Stimulated activated naive CD4-positive, alpha-beta T cell treated with Interleukin-2 at 50 U/mL for 16 hours (primary cell): ENCODE measurements around the gene OPRL1.

ENCODE experiments used
- DNase-seq: peaks from one replicate; lab custom pipeline; 2025; lab: John Stamatoyannopoulos, UW

OPRL1 gene

DNA sequence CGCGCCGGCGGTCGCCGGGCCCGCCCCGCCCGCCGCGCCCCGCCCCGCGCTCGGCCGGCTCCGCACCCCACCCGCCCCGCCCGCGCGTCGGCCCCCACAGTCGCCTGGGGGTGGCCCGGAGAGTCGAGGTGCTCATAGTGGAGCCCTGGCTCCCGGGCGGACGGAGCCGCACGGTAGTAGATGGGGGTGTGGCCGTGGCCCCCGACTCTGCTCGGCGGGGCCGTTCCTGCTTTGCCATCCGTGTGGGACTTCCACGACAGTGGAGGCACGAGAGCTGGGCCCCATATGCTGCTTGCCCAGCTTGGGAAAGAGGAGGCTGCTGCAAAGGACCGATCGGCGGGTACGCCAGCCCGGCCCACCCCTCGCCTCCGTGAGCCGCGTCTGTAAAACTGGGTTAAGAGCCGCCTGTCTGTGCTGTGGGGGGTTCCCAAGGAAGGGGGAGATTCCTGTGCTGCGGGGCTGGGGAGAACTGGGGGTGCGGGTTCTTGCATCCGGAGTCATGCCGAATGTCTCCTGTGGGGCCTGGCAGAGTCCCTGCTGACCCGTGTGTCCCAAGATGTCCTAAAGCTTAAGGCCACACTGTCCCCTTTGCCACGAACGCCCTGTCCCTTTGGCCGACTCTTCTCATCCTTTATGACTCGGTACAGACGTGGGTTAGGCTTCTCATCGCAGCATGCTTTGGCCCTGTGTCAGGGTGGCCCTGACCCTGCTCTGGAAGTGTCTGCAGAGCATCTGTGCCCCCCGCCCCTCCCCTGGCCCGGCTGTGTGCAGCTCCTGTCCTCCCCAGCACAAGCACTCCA, at the start of gene OPRL1:
Gene OPRL1, plus strand, starts transcription at position 70 of the 800 bp plus-strand sequence. CDS start 12,639 bp downstream, outside the sequence.
- peak; percentile 50 for DNase-seq

DNA sequence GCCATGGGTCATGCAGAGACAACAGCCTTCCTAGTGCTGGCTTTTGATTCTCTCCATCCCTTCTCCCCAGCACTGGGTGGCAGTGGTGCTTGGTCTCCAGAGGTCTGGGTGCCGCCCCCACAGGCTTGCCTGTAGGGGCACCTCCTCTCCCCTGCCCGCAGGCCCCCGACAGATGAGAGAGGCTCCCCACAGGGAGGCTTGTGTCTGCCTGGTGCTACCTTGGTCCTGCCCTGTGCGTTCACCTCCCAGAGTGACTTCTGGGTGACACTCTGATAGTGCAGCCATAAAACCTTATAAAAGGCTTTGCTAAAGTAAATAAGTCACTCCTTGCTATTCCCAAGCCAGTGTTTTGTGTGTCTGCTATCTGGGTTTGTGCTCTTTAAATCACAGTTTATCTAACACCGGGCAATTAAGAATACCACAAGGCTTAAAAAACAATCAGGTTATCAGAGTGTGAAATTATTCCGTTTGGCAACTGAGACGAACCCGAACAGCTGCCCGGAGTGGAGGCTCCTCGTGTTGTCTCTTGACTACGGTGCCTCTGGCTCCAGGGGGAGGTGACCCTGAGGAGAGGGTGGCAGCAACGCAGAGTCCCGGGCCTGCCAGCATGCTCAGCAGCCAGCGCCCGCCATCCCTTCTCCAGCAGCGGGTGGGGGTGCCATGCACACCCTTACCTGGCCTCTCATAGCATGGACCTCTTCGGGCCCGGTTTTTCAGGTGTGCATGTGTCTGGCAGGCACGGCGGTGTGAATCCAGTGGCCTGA, 49.3 kb upstream of the OPRL1 start:
- no peak for DNase-seq

DNA sequence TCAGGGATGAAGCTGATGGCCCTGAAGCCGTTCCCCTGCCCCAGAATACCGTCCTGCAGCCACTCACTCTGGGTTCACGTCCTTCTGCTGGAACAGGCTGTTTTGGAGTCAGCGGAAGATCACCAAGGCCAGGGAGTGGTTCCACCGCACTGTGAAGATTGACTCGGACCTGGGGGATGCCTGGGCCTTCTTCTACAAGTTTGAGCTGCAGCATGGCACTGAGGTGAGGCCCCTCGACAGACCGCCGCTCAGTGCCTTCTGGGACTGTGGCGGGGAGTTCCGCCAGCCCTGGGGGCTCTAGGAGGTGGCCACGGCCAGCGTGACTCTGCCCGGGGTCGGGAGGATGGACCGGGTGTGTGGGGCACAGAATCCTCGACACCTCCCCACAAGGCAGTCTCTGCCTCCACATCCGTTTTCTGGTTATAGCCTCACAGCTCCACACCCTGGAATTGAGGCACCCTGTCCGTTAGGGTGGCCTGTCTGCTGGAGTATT, 48.0 kb upstream of the OPRL1 start:
- no peak for DNase-seq

DNA sequence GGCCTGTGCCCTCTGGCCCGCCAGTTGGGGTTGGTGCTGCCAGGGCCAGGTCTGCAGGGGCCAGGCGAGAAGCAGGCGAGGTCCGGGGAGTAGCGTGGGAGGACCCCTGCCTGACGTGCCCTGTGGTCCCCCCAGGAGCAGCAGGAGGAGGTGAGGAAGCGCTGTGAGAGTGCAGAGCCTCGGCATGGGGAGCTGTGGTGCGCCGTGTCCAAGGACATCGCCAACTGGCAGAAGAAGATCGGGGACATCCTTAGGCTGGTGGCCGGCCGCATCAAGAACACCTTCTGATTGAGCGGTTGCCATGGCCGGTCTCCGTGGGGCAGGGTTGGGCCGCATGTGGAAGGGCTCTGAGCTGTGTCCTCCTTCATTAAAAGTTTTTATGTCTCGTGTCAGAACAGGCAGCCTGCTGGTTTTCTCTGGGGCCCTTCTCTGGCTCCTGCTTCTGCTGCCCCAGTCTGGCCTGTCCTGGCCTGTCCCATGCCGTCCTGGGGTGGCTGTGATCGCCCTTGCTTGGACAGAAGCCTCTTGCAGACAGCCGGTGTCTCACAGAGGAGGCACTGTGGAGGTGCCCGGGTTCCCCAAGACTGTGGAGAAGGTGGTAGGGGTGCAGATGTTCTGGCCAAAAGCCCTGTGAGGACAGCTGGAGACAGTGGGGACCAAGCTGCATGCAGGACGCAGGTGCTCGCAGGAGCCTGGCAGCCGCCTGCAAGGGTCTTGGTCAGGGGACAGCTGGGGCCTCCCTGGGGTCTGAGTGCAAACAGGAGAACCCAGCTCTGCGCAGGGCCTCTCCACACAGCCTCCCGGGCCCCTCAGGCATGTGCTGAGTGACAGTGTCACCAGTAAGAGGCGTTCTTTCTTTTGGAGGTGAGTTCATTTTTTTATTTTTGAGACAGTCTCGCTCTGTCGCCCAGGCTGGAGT, 46.9 kb upstream of the OPRL1 start:
- no peak for DNase-seq

DNA sequence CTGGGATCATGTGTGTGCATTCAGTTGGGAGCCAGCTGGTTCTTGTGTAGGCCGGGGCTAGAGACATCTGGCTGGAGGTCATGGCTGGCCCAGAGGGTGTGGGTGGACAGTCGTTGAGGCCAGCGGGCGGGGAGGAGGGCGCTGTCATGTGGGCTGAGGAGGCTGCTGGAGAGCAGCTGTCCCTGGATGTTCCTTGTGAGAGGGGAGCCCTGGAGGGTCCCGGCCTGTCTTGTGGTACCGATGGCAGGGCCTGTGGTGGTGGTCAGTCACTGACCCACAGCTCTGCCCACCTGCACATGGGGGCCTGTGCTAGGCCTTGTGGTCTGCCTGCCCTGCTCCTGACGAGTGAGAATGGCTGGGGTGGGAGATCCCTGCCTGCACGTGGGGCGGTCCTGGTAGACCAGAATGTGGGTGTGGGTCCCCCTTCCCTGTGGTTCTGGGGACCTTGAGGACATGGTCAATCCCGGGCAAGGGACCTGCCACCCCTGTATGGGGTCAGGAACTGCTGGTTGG, 45.8 kb upstream of the OPRL1 start:
- no peak for DNase-seq

DNA sequence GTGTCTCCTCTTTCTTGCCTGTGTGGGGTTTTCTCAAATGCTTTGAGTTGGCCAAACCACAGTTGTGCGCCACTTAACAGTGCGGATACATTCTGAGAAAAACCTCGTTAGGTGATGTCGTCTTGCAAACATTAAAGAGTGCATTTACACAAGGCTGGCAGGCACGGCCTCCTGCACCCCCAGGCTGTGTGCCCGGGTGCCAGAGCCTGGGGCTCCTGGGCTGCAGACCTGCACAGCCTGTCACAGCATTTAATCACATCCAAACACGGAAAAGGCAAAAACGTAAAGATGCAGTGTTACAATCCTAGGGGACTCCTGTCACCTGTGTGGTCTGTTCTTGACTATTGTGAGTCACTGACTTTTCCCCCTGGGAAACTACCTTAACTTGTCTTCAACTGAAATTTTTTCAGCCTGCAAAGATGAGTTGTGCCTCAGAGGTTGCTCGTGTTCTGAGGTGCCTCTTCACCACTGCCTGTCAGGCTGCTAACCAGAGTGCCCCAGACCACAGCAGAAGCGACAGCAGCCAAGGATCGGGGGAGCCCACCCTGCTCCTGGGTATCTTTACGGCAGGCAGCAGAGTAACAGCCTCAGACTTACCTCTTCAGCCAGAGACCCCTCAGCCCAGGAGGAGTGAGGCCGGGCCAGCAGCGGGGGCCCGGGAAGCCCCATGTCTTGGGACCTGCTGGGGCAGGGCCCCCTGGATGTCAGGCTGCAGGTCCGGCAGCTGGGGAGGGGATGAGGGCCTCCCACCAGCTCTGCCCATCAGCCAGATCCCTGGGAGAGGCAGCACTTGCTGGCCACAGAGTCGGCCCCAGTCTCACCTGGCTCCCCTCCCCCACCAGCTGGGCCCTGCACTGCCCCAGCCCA, 44.6 kb upstream of the OPRL1 start:
- DNase-seq: peak; percentile 31

DNA sequence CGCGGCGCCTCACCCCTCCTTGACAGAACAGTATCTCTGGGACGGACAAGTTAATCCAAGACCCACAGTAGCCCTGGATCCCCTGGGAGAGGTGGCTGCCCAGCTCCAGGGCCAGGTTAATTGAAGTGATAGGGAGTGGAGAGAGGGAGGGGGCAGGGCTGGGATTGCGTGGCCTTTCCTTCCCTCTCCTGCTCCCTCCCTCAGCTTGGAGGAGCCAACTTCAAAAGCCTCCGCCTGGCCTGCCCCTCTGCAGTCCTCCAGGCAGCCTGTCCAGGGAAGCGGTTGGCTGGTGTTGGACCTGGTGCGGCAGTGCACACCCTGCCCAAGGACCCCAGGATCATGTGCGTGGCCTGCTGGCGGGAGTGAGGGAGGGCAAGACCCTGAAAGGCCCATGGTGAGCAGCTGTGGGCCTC, 43.9 kb upstream of the OPRL1 start, which contains the start of gene C20orf204:
Gene C20orf204, plus strand, starts transcription at position 250 of the 413 bp plus-strand sequence. Its CDS starts 142 bp downstream, at position 392.
- DNase-seq: no peak

DNA sequence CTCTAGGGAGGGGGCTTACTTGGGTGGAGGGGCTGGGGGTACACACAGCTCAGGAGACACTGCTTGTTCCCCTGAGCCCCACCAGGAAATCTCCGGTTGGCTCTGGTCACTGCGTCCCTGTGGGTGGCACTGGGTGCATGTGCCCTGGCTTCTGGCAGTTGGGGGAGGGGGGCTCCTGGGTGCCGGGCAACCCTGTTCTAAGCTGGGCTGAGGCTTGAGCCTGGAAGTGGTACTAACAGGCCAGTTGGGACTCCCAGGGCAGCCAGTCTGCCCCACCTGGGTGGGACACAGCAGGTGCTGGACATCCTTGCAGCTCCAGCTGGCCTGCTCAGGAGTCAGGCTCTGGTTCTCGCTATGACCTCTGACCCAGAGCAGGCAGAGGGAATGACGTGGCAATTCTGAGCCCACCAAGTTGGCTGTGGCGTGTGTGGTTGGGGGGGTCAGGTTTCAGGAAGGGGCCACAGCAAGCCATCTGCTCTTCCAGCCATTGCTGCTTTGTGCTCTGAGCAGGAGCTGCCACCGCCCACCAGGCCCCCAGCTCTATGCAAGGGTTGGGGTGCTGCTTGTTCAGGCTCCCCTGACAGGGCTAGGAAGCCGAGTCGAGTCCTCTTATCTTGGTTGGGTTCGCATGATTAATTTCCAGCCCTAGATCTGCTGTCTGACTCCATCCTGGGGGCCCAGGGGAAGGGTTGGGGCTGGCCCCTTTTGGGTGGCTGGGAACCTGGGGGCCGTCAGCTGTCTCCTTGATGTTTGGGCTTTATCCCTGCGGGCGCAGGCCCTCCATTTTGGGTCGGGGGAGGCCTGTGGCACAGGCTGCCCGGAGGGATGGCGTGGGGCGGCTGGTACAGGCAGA, 43.3 kb upstream of the OPRL1 start:
- no peak for DNase-seq

DNA sequence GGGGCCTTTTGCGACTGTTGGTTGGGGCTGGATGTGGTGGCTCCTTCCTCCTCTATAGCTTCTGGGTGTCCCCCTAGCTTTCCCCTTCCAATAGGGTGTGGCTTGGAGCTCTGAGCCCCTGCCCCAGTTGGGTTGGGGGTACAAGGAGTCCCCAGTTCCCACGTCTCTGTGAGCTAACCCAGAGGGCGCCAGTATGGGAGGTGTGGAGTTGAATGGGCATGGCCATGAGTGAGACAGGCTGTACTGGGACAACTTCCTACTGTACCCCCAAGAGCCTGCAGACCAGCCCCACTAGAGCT, 42.7 kb upstream of the OPRL1 start:
- no peak for DNase-seq

DNA sequence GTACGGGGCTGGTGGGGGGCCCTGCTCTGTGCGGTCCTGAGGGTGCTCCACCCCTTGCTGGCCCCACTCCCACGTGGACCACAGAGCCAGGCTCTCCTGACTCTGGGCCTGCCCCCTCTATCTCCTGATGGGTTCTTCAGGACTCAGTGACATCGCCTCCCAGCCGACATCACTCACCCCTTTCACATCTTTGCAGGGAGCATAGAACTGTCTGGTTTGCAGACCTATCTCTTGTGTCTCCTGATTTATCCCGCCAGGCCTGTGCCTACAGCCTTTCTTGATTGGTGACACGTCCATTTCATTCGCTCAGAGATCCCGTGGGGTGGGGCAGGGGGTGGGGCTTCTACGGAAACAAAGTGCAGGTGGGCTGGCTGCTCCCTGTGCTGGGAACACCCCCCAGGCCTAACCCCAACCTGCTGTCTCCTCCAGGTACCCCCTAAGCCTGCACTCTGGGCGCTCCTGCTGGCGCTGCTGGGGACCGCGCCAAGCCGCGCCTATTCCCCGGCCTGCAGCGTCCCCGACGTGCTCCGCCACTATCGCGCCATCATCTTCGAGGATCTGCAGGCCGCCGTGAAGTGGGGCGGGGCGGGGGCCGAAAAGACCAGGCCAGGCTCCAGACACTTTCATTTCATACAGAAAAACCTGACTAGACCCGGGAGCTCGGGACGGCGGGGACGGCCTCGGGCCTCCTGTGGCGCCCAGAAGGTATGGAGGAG, 42.2 kb upstream of the OPRL1 start:
- no peak for DNase-seq

DNA sequence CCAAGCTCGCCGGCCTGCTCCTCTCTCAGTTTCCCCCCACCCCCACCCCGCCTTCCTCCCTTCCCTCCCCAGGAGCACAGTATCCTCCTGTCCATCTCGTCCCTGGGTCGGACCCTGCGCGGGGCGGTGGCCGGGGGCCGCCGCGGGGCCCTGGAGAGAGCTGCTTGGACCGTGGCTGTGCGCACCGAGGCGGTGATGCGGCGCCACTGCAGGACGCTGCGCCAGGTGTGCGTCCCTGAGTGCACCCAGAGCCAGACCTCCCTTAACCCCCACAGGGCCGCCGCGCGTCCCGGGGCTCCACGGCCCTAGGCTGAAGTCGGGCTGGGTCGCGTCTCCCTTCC, 41.7 kb upstream of the OPRL1 start:
- DNase-seq: no peak

DNA sequence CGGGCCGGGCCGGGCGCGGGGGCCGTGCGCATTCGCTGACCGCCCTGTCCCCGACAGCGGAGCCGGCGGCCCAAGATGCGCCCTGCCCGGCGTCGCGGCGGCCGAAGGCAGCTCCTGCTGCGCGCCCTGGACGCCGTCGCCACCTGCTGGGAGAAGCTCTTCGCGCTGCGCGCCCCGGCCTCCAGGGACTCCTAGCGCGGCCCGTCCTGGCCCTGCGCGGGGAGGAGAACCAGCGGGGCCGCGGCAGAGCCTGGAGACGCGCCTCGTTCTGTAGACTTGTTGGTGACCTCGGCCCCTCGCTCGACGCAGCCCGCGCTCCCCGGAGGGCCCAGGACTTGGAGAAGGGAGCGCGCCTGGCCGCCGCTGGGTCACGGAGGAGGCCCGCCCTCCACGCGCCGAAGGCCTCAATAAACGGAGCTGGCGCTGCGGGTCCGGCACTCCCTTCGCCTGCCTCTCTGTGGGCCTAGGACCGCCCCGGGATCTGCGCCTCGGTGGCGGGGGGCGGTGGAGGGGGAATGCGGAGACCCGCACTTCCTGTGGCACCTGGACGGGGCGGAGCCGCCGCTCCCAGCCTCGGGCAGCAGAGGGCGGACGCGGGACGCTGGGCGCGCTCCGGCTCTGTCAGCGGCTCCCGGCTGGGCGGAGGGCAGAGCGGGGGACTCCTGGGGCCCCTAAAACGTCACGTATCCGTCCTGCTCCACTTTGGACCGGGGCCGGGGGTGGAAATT, 41.2 kb upstream of the OPRL1 start:
- DNase-seq: peak; percentile 69

DNA sequence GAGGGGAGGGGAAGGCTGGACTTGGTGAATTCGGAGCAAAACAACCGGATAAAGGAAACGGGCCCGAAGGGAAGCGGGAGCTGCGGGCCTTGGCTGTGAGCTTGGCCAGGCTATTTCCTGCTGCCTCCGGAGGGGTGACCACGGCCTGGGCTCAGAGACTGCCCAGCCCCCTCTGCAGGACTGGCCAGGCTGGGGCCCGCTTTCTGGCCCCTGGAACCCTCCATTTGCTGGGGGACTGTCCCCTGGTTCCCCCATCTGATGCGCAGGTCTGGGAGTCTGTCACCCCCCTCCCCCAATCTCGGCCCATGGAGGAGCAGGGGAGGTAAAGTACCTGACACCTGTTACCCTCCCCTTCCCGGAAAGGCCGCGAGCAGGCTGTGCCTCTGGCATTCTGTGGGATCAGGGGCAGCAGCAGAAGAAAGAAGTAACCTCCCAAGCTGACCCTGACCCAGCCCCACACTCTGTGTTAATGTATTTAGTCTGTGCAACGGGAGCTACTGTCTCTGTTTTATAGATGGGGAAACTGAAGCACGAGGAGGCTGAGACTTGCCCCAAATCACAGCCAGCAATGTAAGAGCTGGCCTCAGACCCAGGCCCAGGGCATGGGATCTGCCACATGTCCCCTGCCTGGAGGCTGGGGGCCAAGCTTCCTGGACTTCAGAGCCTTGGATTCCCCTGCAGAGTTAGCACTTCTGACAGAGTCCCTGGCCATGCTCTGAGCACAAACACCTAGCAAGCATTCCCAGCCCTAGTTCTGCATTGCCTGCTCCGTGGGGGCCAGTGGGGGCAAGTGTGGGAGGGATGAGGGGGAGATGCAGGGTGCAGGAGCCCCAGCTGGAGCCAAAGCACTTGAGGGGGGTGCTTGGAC, 40.4 kb upstream of the OPRL1 start:
- no peak for DNase-seq

DNA sequence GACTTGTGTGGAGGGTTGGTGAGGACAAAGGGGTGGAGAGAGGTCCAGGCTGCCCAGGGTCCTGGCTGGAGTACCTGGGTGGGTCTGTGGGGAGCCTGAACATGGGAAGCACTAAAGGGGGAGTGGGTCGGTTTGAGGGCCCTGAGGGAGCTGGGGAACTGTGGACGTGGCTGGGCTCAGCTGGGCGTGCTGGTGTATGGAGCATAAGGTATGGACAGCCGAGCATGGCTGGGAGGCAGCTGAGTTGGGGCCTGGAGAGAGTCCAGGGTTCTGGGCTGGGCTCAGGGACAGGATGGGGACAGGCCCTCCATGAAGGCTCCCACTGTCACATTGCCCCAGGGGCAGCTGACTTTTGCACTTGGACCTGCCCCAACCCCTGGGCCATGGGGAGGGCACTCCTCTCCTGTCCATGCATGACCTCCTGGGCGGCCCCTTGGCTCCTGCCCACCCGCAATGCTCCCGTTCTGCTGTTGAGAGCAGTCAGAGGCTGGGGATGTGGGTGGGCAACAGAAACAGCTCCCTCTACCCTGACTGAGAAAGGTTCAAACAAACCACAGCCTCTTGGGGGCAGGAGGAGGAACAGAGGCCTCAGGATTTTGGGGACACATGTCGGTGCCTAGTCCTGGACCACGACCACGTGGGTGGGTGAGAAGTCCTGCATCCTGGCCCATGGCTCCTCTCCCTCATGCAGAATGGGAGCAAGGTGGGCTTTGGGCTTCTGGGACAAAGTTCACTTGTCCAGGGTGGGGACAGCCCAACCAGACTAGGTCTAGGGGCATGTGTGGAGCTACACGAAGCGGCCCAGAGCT, 39.4 kb upstream of the OPRL1 start:
- no peak for DNase-seq

DNA sequence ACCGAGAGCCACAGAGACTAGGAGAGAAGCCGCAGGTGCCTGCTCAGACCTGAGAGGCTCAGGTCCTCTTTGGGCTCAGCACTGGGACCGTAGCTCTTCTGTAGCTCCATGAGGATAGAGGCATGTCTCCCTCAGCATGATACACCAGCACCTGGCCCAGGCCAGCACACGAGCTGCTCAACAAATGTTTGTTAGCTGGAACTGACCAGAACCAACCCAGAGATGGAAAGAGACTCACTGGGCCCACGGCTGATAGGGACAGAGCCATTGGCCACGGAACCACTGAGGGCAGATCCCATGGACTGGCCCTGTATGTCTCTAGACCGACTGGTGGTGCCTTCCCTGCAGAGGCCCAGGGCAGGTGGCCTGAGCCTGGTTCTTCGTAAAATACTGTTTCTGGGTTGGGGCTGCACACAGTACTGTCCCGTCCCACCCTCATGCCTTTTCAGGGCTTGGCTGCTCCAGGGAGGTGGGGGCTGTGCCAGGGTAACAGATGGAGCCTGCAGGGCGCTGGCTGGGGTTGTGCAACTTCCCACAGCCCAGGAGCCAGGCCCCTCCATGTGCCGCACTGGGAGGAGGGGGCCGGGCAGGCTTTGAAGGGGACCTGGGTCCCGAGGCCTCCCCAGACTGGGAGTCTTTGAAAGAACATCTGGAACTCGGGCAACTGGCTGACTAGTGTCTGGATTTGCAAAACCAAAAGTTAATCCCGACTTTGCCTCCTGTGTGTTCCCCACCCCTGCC, 38.7 kb upstream of the OPRL1 start:
- no peak for DNase-seq

DNA sequence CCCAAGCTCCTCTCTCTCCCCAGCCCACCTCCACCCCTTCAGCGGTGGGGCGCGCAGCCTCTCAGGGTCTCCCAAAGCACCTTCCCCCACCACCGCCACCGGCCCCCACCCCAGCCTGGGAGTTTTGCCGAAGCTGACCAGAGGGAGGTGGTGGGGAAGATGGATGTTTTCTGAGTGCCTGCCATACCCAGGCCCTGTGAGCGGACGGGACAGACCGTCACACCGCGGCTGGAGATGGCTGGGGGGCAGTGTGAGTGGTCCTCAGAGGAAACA, 38.2 kb upstream of the OPRL1 start:
- no peak for DNase-seq
